WTC11 (cell line): ENCODE measurements around the gene SRGN. TPM values are rescaled to one million over a fixed set of nuclear protein-coding genes. Genes with fewer than 3 reads are reported as not detected.

Experiments used
- ATAC-seq: fragments of 200-7000 bp; cut with Tn5 transposase; 2 replicates; pipeline ENCODE4 v1.10.0; 2021; ENCODE audit warnings: mild to moderate bottlenecking, moderate library complexity
- CTCF ChIA-PET: fragments of 300-600 bp; sonication (Branson Sonifier 250); formaldehyde crosslinking; loops from one replicate; lab custom pipeline; 2021; ENCODE audit warnings: antibody characterized with exemption; lab: Charles Lee
- POLR2A ChIA-PET: fragments of 350-600 bp; sonication (Branson Sonifier 250); formaldehyde crosslinking; loops from one replicate; lab custom pipeline; 2021; ENCODE audit warnings: antibody characterized with exemption; lab: Charles Lee
- DNase-seq: peaks from one replicate; pipeline ENCODE4 v3.0.0; 2021; ENCODE audit warnings: low spot score
- H3K27ac Mint-ChIP-seq: 2 replicates; pipeline ENCODE4 v1.8.0; 2021; ENCODE audit warnings: mixed read lengths
- H3K27me3 Mint-ChIP-seq: 2 replicates; pipeline ENCODE4 v1.8.0; 2021; ENCODE audit warnings: low read depth, mild to moderate bottlenecking, moderate library complexity, mixed read lengths
- H3K36me3 Mint-ChIP-seq: 2 replicates; pipeline ENCODE4 v1.8.0; 2021; ENCODE audit warnings: mixed read lengths
- H3K4me1 Mint-ChIP-seq: 2 replicates; pipeline ENCODE4 v1.8.0; 2022; ENCODE audit warnings: mixed read lengths
- H3K4me3 Mint-ChIP-seq: 2 replicates; pipeline ENCODE4 v1.8.0; 2021; ENCODE audit warnings: mild to moderate bottlenecking, moderate library complexity, mixed read lengths
- H3K9me3 Mint-ChIP-seq: 2 replicates; pipeline ENCODE4 v1.8.0; 2021; ENCODE audit warnings: mixed read lengths
- ATF3 ChIP-seq: sonication (generic); formaldehyde crosslinking; conservative IDR thresholded peaks from 2 replicates; pipeline ENCODE4 v1.8.1; 2022; ENCODE audit warnings: mild to moderate bottlenecking, missing genetic modification reagents
- E2F5 ChIP-seq: sonication (generic); formaldehyde crosslinking; IDR thresholded peaks from 2 replicates; pipeline ENCODE4 v1.8.1; 2022; ENCODE audit warnings: mild to moderate bottlenecking, moderate library complexity, missing genetic modification reagents
- ERG ChIP-seq: fragments of 250-450 bp; sonication (Bioruptor Pico); IDR thresholded peaks from 2 replicates; pipeline ENCODE4 v1.8.0; 2021; ENCODE audit warnings: mild to moderate bottlenecking
- IRF2 ChIP-seq: sonication (generic); formaldehyde crosslinking; IDR thresholded peaks from 2 replicates; pipeline ENCODE4 v1.8.0; 2022; ENCODE audit warnings: low read depth, missing genetic modification reagents, borderline replicate concordance
- MYBL2 ChIP-seq: sonication (generic); formaldehyde crosslinking; IDR thresholded peaks from 2 replicates; pipeline ENCODE4 v1.8.1; 2023; ENCODE audit warnings: mild to moderate bottlenecking, moderate library complexity, missing genetic modification reagents
- NFYB ChIP-seq: sonication (generic); formaldehyde crosslinking; conservative IDR thresholded peaks from 2 replicates; pipeline ENCODE4 v1.8.0; 2022; ENCODE audit warnings: low read depth, missing genetic modification reagents
- NR2C2 ChIP-seq: sonication (generic); formaldehyde crosslinking; IDR thresholded peaks from 2 replicates; pipeline ENCODE4 v1.8.0; 2022; ENCODE audit warnings: mild to moderate bottlenecking, missing genetic modification reagents
- PRRX2 ChIP-seq: fragments of 250-450 bp; sonication (Bioruptor Pico); IDR thresholded peaks from 2 replicates; pipeline ENCODE4 v1.8.0; 2021; ENCODE audit warnings: mild to moderate bottlenecking
- RORB ChIP-seq: fragments of 250-450 bp; sonication (Bioruptor Pico); IDR thresholded peaks from 2 replicates; pipeline ENCODE4 v1.9.0; 2021; ENCODE audit warnings: mild to moderate bottlenecking
- TEAD4 ChIP-seq: sonication (generic); formaldehyde crosslinking; IDR thresholded peaks from 2 replicates; pipeline ENCODE4 v1.8.0; 2022; ENCODE audit warnings: mild to moderate bottlenecking, missing genetic modification reagents
- TP53 ChIP-seq: sonication (generic); formaldehyde crosslinking; IDR thresholded peaks from 2 replicates; pipeline ENCODE4 v1.8.1; 2023; ENCODE audit warnings: mild to moderate bottlenecking, missing genetic modification reagents
- ZBTB21 ChIP-seq: sonication (generic); formaldehyde crosslinking; IDR thresholded peaks from 2 replicates; pipeline ENCODE4 v1.8.1; 2023; ENCODE audit warnings: mild to moderate bottlenecking, missing genetic modification reagents, borderline replicate concordance
- ZNF263 ChIP-seq: sonication (generic); formaldehyde crosslinking; IDR thresholded peaks from 2 replicates; pipeline ENCODE4 v1.8.1; 2022; ENCODE audit warnings: low read depth, mild to moderate bottlenecking, moderate library complexity, missing genetic modification reagents
- ZNF281 ChIP-seq: sonication (generic); formaldehyde crosslinking; IDR thresholded peaks from 2 replicates; pipeline ENCODE4 v1.8.0; 2023; ENCODE audit warnings: mild to moderate bottlenecking, missing genetic modification reagents
- ZNF532 ChIP-seq: fragments of 250-450 bp; sonication (Bioruptor Pico); IDR thresholded peaks from 2 replicates; pipeline ENCODE4 v1.9.0; 2021; ENCODE audit warnings: mild to moderate bottlenecking, borderline replicate concordance
- total RNA-seq: library from RNA; stranded (reverse); gene quantifications from 3 replicates; pipeline ENCODE4 v1.2.3, GENCODE V29; 2021
- TF ChIP-seq, protein P1 (sequence below): sonication (generic); formaldehyde crosslinking; IDR thresholded peaks from 2 replicates; pipeline ENCODE4 v1.8.0; 2022; ENCODE audit warnings: mild to moderate bottlenecking, missing genetic modification reagents
- TF ChIP-seq, protein P2 (sequence below): sonication (generic); formaldehyde crosslinking; conservative IDR thresholded peaks from 2 replicates; pipeline ENCODE4 v1.8.1; 2023; ENCODE audit warnings: mild to moderate bottlenecking, low read depth, missing genetic modification reagents, moderate library complexity
- TF ChIP-seq, protein P3 (sequence below): fragments of 250-450 bp; sonication (Bioruptor Pico); IDR thresholded peaks from 2 replicates; pipeline ENCODE4 v1.9.0; 2021; ENCODE audit warnings: moderate library complexity, mild to moderate bottlenecking, inconsistent platforms, borderline replicate concordance

Gene SRGN
- total RNA-seq, 1 experiment from 2014 or later, result 1.4 TPM

DNA sequence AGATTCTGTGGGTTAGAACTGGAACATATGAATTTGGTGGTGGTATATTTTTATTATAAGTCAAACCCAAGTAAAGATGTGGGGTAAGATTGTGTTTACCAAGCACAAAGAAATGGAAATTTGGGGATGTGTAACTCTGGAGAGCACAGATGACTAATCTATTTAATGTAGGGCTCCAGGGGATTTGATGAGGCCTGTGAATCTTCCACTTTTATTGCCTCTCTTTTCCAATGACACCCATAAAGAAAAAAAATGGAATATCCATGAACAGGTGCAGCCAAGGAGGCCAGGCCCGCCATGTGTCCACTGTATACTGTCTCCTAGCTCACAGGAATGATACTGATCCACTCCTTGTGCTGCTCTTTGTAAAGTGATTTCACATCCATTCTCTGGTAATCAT lies 2.8 kb downstream of the SRGN start (continued):
- no peak for TF ChIP-seq TP53 (CRISPR knock-in tag)
- TF ChIP-seq TEAD4 (CRISPR knock-in tag), result no peak
- no peak for TF ChIP-seq ZNF263 (CRISPR knock-in tag)
- TF ChIP-seq, protein P1, sequence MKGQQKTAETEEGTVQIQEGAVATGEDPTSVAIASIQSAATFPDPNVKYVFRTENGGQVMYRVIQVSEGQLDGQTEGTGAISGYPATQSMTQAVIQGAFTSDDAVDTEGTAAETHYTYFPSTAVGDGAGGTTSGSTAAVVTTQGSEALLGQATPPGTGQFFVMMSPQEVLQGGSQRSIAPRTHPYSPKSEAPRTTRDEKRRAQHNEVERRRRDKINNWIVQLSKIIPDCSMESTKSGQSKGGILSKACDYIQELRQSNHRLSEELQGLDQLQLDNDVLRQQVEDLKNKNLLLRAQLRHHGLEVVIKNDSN (CRISPR knock-in tag), result no peak

DNA sequence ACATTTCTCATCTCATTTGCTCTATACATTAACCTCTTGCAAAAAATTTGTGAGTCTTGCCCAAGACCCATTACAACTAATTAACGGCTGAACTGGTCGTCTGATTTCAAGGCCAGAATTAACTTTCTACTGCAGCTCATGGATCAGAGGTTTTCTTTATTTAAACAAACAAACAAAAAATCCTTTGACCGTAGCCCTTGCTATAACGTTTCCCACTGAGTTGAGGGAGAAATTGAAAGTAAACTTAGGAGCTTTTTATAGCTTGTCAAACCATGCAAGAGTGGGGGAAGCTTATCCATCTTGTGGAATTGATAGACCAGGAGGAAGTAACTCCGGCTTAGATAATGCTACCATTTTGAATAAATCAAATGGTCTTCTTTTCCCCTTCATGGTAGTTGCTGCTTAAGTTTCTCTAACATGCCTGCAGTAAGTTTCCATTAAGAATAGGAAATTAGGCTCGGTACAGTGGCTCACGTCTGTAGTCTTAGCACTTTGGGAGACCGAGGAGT lies 3.3 kb downstream of the SRGN start:
- CTCF ChIA-PET, result no interaction called here
- no peak for TF ChIP-seq ZNF263 (CRISPR knock-in tag)
- TF ChIP-seq ZBTB21, result no peak
- TF ChIP-seq MYBL2 (CRISPR knock-in tag), result no peak
- TF ChIP-seq, protein P2, sequence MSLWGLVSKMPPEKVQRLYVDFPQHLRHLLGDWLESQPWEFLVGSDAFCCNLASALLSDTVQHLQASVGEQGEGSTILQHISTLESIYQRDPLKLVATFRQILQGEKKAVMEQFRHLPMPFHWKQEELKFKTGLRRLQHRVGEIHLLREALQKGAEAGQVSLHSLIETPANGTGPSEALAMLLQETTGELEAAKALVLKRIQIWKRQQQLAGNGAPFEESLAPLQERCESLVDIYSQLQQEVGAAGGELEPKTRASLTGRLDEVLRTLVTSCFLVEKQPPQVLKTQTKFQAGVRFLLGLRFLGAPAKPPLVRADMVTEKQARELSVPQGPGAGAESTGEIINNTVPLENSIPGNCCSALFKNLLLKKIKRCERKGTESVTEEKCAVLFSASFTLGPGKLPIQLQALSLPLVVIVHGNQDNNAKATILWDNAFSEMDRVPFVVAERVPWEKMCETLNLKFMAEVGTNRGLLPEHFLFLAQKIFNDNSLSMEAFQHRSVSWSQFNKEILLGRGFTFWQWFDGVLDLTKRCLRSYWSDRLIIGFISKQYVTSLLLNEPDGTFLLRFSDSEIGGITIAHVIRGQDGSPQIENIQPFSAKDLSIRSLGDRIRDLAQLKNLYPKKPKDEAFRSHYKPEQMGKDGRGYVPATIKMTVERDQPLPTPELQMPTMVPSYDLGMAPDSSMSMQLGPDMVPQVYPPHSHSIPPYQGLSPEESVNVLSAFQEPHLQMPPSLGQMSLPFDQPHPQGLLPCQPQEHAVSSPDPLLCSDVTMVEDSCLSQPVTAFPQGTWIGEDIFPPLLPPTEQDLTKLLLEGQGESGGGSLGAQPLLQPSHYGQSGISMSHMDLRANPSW (CRISPR knock-in tag), result no peak
- no peak for TF ChIP-seq IRF2
- no peak for TF ChIP-seq NR2C2 (CRISPR knock-in tag)
- TF ChIP-seq ZNF281 (CRISPR knock-in tag), result no peak
- no peak for TF ChIP-seq E2F5 (CRISPR knock-in tag)
- no peak for TF ChIP-seq ATF3 (CRISPR knock-in tag)
- TF ChIP-seq ZNF532 (CRISPR knock-in tag), result no peak
- TF ChIP-seq, protein P3, sequence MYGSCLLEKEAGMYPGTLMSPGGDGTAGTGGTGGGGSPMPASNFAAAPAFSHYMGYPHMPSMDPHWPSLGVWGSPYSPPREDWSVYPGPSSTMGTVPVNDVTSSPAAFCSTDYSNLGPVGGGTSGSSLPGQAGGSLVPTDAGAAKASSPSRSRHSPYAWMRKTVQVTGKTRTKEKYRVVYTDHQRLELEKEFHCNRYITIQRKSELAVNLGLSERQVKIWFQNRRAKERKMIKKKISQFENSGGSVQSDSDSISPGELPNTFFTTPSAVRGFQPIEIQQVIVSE, result no peak
- TF ChIP-seq RORB (CRISPR knock-in tag), result no peak
- TF ChIP-seq NFYB, result no peak
- no peak for TF ChIP-seq PRRX2 (CRISPR knock-in tag)
- no peak for TF ChIP-seq ERG
- no peaks in the 10 kb centered on the region for H3K36me3 Mint-ChIP-seq
- peaks cover 2% of the 10 kb centered on the region for H3K4me1 Mint-ChIP-seq
- no peak overlapping the region for H3K4me3 Mint-ChIP-seq
- DNase-seq (no peak), ATAC-seq (no peak)
- H3K27ac Mint-ChIP-seq, result no peak overlapping the region
- POLR2A ChIA-PET, result no interaction called here
- no peaks in the 10 kb centered on the region for H3K9me3 Mint-ChIP-seq
- H3K27me3 Mint-ChIP-seq, result no peaks in the 10 kb centered on the region
